ENCODE data around the gene NAV2. TPM values are rescaled to one million over a fixed set of nuclear protein-coding genes. Genes with fewer than 3 reads are reported as not detected.
"Not testable (repeated sequence)": the region's sequence is repeated elsewhere in the genome, so short reads cannot be mapped to it uniquely, and the experiment has no call there.

NAV2 gene
- total RNA-seq, 1 donor from 2014 or later, result 50.8 TPM

GRCh38 chr11:19992162-19992561 is 279.5 kb downstream of the NAV2 start:
- peak; percentile 3 for DNase-seq (ENCODE audit: low spot score)
- intact Hi-C loops (cut with DNase I), result no loop called here

- DNase-seq (ENCODE audit: low spot score), result no peak
- intact Hi-C loops (cut with DNase I), result no loop called here
These were observed 280.4 kb downstream of the NAV2 start for GRCh38 chr11:19992998-19993397.

- peak; percentile 9 for DNase-seq (ENCODE audit: low spot score)
- intact Hi-C loops (cut with DNase I), result no loop called here
These were observed 282.0 kb downstream of the NAV2 start for GRCh38 chr11:19994672-19995071.

GRCh38 chr11:19995145-19995544 is 282.5 kb downstream of the NAV2 start:
- peak; percentile 47 for DNase-seq (ENCODE audit: low spot score)
- intact Hi-C loops (cut with DNase I), result no loop called here

- DNase-seq (ENCODE audit: low spot score), result no peak
- intact Hi-C loops (cut with DNase I), result no loop called here
These were observed 283.9 kb downstream of the NAV2 start for GRCh38 chr11:19996571-19996970.

- no peak for DNase-seq (ENCODE audit: low spot score)
- intact Hi-C loops (cut with DNase I), result loop anchor here (2.0 kb wide), 1 partner anchor 49 kb away; no protein-coding TSS in a partner anchor
These were observed 287.3 kb downstream of the NAV2 start for GRCh38 chr11:20000022-20000350.

GRCh38 chr11:20000351-20001134 is 287.9 kb downstream of the NAV2 start:
- DNase-seq (ENCODE audit: low spot score), result no peak
- intact Hi-C loops (cut with DNase I), result loop anchor here (2.0 kb wide), 1 partner anchor 48 kb away; no protein-coding TSS in a partner anchor

- peak; percentile 51 for DNase-seq (ENCODE audit: low spot score)
- intact Hi-C loops (cut with DNase I), result no loop called here
These were observed 289.9 kb downstream of the NAV2 start for GRCh38 chr11:20002312-20003216.

GRCh38 chr11:20003351-20003750 is 290.7 kb downstream of the NAV2 start:
- intact Hi-C loops (cut with DNase I), result no loop called here
- peak; percentile 6 for DNase-seq (ENCODE audit: low spot score)

GRCh38 chr11:20004866-20005265 is 292.2 kb downstream of the NAV2 start:
- DNase-seq (ENCODE audit: low spot score), result no peak
- intact Hi-C loops (cut with DNase I), result no loop called here

GRCh38 chr11:20005747-20006146 is 293.1 kb downstream of the NAV2 start:
- DNase-seq (ENCODE audit: low spot score), result peak; percentile 19
- intact Hi-C loops (cut with DNase I), result no loop called here

- intact Hi-C loops (cut with DNase I), result not testable (repeated sequence)
These were observed 294.0 kb downstream of the NAV2 start for GRCh38 chr11:20006618-20007017.

GRCh38 chr11:20007386-20007785 is 294.7 kb downstream of the NAV2 start:
- intact Hi-C loops (cut with DNase I), result no loop called here

More at GRCh38 chr11:20006618-20007017, 294.0 kb downstream of the NAV2 start:
- peak; percentile 5 for DNase-seq (ENCODE audit: low spot score)

GRCh38 chr11:20008190-20008870 is 295.7 kb downstream of the NAV2 start:
- intact Hi-C loops (cut with DNase I), result no loop called here
- DNase-seq (ENCODE audit: low spot score), result peak; percentile 33

More at GRCh38 chr11:20007386-20007785, 294.7 kb downstream of the NAV2 start:
- DNase-seq (ENCODE audit: low spot score), result peak; percentile 31

- intact Hi-C loops (cut with DNase I), result no loop called here
- peak; percentile 24 for DNase-seq (ENCODE audit: low spot score)
These were observed 296.4 kb downstream of the NAV2 start for GRCh38 chr11:20008871-20009644.

- intact Hi-C loops (cut with DNase I), result no loop called here
- peak; percentile 22 for DNase-seq (ENCODE audit: low spot score)
These were observed 297.7 kb downstream of the NAV2 start for GRCh38 chr11:20010156-20010850.

GRCh38 chr11:20010851-20011225 is 298.2 kb downstream of the NAV2 start:
- DNase-seq (ENCODE audit: low spot score), result no peak
- intact Hi-C loops (cut with DNase I), result no loop called here

- intact Hi-C loops (cut with DNase I), result no loop called here
- DNase-seq (ENCODE audit: low spot score), result no peak
These were observed 298.8 kb downstream of the NAV2 start for GRCh38 chr11:20011307-20011951.

Measured in cardiac septum (tissue), 1 donor.